DMS53 (cell line): ENCODE measurements around the gene ABCC5.
"Not testable (repeated sequence)": the region's sequence is repeated elsewhere in the genome, so short reads cannot be mapped to it uniquely, and the experiment has no call there.

Source experiments
- DNase-seq: peaks from one replicate; lab custom pipeline; 2025; lab: John Stamatoyannopoulos, UW

The ABCC5 gene

DNA sequence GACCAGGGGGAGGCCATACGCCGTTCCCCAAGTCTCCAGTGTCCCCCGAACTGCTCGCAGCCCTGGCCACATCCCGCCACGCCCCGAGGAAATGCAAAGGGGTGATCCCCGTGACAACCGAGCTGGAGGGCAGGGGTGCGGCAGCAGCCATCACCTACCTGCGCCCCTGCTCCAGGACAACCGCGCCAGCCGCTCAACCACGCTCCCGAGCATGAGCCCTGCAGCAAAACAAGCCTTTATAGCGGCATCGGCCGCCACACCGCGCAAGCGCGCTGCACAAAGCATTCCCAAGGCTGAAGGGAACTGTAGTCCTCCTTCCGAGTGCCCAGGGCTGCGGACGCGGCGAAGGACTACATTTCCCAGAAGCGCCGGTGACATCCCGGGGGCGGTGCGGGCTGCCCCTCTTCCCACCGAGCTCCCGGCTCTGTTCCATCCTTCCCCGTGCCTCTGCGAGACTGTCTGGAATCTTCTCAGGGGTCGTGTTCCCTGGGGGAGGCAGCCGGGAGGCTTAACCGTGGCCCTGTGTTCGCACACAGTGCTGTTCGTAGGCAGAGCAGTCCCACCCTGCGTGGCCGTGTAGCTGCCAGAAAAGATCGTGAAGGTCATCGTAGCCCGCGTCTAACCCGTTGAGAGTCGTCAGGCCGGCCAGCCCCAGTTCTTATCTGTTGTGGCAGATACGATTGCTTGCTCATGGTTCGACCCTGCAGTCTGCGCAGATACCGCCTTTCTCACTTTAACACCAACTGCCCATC lies at the start of gene ABCC5:
ABCC5 (minus strand) TSS at position 213 of the 752 bp plus-strand sequence. CDS start 3,492 bp downstream, outside the sequence.
- DNase-seq: peak; percentile 93

DNA sequence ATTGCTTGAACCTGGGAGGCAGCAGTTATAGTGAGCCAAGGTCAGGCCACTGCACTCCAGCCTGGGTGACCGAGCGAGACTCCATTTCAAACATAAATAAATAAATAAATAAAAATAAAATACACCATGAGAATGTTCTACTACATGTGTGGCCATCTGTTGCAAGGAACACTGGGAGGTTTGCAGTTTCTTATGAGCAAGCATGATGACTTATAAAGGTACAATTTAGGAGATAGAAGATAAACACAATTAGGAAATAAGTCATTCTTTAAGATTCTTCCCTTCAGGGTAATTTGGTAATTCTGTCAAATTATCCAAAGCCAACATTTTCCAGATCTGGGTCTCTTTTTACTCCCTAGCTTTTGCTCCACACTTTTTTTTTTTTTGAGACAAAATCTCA lies 48.5 kb upstream of the ABCC5 start:
- no peak for DNase-seq

DNA sequence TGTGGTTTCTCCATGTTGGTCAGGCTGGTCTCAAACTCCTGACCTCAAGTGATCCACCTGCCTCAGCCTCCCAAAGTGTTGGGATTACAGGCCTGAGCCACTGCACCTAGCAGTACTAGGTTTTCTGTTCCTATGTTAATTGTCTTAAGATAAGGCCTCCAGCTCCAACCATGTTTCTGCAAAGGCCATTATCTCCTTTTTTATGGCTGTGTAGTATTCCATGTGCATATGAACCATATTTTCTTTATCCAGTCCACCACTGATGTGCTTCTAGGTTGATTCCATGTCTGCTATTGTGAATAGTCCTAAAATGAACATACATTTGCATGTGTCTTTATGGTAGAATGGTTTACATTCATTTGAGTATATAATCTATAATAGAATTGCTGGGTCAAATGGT lies 45.0 kb upstream of the ABCC5 start:
- no peak for DNase-seq

DNA sequence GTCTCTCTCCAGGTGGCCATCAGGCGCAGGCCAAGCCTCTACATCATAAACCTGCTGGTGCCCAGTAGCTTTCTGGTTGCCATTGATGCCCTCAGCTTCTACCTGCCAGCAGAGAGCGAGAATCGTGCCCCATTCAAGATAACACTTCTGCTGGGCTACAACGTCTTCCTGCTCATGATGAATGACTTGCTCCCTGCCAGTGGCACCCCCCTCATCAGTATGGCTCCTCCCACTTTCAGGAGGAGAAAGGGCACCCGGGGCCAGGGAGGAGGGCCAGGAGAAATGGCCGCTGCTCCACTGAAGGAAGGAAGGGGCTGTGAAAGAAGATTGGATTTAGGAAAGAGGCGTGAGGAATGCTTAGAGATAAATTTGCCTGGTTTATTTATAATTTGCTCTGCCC lies 41.7 kb upstream of the ABCC5 start:
- DNase-seq: no peak

DNA sequence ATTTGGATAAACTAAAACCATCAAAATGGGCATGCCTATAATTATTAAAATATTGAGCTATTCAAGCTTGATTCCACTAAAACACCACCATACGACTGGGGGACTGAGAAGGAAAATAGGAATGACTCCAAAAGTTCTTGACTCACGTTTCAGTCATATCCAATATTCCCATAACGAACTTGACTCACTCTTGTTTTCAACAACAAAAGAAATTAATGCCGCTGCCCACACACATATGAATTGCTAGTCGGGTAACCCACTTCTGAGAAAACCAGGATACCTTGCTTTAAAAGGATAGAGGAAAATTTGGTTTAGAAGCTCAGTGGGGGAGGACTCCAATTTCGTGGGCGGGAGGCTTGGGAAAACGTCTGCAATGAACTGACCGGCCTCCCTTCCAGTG lies 40.3 kb upstream of the ABCC5 start:
- no peak for DNase-seq

DNA sequence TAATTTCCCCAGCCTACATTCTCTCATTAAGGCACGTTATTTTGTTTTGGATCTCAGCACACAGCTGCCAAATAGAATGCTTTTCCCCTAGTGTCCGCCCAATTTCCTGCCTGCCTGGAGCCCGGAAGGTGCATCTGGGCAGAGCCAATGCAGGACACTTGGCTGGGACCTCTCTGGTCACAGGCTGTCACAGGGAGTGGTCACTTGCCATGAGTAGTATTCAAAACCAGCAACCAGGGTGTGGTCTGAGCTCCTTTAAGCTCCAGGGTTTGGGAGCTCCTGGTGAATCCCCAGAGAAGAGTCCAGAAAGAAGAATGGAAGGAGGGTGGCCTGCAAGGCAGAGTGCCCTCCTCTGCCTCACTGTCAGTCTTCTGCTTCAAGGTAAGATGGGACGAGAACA lies 35.1 kb upstream of the ABCC5 start, which contains the start of gene HTR3C:
HTR3C (plus strand) TSS at position 281 of the 400 bp plus-strand sequence; CDS start at position 315, 34 bp downstream.
- no peak for DNase-seq

DNA sequence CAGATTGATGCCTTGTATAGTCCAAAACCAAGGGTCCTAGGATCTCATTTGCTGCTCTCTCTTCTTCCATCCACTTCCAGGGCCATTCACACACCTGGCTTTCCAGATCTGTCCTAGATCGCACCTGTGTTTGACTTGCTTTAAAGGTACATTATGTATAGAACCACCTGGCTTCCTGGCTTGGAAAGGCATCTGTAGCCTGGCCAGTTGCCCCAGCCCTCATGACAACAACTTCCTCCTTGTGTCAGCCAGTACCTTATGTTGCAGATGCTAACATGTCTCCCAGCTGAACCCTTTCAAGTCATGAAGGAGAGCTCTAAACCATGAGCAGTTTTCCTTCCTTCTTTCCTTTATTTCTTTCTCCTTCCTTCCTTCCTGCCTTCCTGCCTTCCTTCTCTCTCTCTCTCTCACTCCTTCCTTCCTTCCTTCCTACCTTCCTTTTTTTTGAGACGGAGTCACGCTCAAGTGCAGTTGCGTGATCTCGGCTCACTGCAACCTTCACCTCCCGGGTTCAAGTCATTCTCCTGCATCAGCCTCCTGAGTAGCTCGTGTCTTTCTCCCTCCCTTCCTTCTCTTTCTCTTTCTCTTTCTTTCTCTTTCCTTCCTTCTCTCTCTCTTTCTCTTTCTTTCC lies 32.6 kb upstream of the ABCC5 start:
- peak; percentile 89 for DNase-seq

DNA sequence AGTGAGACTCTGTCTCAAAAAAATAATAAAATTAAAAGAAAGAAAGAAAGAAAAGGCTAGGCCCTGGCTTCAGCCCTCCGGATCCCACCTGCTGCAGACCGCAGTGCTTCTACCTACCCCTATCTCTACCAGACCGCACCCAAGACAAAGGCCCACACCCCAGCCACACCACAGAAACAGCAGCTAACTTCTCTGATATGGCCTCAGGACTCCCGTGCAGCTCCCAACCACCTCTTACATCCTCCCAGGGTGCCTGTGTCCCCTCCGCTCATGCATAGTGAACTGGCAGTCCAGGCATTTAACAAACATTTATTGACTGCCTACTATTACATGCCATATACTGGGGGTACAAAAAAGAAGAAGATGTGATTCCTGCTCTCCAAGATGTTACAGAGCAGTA lies 28.3 kb upstream of the ABCC5 start:
- DNase-seq: no peak

DNA sequence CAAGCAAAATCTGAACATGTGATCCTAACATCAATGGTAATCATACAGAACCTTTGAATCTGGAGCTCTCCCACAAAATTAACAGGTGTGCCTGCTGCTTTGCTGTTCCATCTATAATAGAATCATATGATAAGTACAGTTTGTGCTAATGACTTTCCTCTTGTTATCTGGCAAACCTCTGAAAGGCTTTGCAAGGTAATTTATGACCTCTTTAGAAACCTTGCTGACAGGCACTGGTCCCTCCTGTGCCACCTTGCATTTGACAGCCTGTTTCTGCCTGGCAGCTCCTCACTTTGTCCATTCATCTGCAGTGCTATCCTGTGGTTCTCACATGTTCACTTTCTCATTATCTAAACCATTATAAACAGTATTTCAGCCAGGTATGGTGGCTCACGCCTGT lies 24.9 kb upstream of the ABCC5 start:
- no peak for DNase-seq

DNA sequence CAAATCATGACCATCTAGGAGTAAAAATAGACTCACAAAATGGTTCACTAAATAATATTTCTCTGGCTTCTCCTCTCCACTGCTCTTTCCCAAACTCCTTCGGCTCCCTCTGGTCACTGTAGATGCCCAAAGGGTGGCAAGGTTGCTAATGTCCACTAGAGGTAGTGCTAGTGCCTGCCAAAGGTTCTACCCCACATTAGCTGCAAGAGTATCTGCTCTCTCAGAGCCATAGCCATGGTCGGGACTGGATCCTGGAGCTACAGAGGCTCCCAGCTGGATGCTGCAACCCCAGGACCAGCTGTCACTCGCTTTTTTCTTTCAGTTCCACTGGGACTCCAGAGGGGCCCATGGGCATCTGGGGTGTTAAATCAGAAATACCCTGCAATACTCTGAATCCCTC lies 22.3 kb upstream of the ABCC5 start:
- peak; percentile 74 for DNase-seq

DNA sequence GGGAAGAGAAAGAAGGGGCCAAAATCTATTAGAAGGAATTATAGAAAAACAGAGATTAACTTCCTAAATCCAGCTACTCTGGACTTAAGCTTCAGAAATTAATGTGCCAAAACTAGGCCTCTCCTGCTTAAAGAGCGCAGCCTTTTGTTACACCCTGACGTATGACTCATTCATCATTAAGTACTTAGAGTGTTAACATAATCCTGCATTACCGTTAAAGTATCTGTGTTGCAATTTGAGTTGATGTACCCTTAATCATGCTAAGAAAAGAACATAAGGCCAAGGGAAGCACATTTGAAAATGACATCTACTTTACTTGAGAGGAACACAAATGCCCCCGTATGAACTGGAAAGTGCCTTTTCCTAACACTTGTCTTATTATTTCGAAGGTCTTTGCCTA lies 21.7 kb upstream of the ABCC5 start:
- peak; percentile 62 for DNase-seq

DNA sequence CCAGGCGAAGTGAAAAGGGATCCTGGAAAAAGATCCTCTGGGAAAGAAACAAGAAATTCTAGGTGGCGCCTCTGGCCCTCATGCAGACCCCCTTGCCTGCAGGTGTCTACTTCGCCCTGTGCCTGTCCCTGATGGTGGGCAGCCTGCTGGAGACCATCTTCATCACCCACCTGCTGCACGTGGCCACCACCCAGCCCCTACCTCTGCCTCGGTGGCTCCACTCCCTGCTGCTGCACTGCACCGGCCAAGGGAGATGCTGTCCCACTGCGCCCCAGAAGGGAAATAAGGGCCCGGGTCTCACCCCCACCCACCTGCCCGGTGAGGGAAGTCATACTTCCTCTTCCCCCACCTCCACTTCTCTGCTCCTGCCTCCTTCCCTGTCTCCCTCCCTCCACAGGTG lies 20.6 kb upstream of the ABCC5 start:
- not testable (repeated sequence) for DNase-seq

DNA sequence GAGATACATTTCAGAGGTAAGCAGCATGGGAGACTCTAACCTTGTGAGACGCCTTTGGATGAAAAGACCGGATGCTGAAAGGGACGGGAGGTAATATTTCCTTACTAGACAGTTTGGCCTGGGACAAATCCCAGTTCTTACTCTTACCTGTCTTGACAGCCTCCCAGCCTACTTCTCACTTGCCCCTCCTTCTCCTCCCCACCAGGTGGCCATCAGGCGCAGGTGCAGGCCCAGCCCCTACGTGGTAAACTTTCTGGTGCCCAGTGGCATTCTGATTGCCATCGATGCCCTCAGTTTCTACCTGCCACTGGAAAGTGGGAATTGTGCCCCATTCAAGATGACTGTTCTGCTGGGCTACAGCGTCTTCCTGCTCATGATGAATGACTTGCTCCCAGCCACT lies 20.1 kb upstream of the ABCC5 start:
- DNase-seq: peak; percentile 24

DNA sequence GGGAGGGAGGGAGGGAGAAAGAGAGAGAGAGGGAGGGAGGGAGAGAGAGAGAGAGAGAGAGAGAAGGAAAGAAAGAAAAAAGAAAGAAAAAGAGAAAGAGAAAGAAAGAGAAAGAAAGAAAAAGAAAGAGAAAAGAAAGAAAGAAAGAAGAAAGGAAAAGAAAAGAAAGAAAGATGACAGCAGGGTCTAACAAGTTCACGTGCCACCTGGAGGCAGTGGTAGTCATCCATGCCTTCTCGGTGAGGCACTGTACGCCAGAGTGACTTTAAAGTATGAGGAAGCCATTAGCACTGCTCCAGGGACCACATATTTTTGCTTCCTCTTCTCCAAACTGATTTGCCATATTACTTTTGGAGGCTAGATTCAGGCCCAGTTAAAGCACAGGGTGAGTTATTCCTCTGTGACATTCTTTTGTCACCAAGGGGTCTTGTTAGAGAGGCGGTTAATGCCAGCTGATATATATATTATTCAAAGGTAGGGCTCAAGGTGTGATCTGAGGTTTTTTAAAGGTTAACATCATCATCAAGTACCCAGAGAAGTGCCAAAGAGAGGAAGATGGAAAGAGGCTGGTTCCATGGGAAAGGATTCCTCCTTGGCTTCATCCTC lies 13.6 kb upstream of the ABCC5 start, which contains the start of gene HTR3D:
HTR3D (plus strand) TSS at position 556 of the 606 bp plus-strand sequence; CDS start at position 556, 0 bp downstream.
- DNase-seq: peak; percentile 18

DNA sequence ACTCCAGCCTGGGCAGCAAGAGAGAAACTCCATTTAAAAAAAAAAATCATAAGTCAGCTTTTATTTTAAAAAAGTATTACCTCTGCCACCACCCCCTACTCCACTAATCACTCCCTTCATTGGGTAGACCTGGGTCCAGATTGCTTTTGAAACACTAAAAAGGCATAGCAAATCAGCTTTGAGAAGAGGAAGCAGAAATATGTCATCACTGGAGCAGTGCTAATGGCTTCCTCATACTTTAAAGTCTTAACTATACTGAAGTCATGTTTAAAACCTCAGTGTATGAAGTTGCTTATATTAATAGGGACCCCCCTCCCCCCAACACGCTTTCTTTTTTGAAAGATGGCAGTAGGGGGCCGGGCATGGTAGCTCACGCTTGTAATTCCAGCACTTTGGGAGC lies 12.9 kb upstream of the ABCC5 start:
- DNase-seq: no peak

DNA sequence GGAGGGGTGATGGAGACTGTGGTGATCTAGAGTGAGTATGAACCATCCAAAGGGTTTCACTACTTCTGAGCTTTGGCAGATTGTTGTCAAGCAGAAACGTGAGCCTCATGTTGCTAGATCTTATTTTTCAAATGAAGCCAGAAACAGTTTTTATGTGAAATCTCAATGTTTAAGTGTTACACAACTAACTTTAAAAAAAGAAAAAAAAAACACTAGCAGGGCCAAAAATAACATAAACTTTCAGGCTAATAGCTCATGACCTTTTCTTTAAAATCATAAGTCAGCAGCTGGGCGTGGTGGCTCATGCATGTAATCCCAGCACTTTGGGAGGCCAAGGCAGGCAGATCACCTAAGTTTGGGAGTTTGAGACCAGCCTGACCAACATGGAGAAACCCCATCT lies 11.8 kb upstream of the ABCC5 start:
- DNase-seq: no peak

DNA sequence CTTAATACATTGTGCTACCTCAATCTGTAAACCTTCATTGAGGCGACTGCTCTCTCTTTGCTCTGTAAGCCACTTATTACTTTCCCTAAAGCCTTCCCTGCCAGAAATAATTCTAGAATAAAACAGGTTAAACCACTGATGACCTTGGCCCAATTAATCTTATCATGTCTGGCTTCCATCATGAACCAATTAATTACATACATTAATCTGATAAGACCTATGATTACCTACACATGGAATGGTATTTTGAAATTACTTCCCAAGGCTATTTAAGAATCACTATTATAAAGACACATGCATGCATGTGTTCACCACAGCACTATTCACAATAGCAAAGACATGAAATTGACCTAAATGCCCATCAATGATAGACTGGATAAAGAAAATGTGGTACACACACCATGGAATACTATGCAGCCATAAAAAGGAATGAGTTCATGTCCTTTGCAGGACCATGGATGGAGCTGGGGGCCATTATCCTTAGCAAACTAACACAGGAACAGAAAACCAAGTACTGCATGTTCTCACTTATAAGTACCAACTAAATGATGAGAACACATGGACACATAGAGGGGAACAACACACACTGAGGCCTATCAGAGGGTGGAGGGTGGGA lies 10.7 kb upstream of the ABCC5 start:
- DNase-seq: not testable (repeated sequence)

DNA sequence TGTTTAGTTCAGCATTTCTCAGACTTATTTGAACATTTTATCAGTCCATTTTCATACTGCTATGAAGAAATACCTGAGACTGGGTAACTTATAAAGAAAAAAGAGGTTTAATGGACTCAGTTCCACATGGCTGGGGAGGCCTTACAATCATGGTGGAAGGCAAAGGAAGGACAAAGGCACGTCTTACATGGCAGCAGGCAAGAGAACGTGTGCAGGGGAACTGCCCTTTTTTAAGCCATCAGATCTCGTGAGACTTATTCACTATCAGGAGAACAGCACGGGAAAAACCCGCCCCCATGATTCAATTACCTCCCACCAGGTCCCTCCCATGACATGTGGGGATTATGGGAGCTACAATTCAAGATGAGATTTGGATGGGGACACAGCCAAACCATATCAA lies 7.6 kb upstream of the ABCC5 start:
- not testable (repeated sequence) for DNase-seq

DNA sequence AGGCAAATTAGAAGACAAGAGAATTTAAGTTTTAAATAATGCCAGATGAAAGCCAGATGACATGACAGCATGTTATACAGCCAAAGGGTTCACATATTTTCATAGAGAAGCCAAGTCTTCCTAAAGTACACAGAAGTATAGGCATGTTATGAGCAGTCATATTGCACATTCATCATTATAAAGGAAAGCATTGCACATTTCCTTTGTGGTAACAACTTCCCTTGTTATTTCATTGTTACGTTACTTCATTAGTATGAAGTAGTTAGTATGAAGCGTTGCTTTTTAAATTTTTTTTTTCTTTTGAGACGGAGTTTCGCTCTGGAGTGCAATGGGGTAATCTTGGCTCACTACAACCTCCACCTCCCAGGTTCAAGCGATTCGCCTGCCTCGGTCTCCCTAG lies 4.6 kb upstream of the ABCC5 start:
- no peak for DNase-seq

DNA sequence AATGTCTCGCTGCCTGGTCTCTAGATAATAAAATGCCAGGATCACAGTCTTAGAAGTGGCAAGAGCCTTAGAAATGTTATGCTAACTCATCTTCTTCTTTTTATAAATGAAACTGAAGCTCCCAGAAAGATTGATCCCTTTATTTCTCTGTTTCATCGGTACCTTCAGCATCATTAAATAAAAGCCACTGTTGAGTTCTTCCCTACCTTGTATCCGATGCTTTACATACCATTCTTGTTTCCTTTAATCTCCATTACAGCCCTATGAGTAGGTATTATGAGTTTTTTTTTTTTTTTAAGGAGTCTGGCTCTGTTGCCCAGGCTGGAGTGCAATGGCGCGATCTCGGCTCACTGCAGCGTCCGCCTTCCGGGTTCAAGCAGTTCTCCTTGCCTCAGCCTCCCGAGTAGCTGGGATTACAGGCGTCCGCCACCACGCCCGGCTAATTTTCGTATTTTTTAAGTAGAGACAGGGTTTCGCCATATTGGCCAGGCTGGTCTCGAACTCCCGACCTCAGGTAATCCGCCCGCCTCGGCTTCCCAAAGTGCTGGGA lies 815 bp upstream of the ABCC5 start:
- no peak for DNase-seq

DNA sequence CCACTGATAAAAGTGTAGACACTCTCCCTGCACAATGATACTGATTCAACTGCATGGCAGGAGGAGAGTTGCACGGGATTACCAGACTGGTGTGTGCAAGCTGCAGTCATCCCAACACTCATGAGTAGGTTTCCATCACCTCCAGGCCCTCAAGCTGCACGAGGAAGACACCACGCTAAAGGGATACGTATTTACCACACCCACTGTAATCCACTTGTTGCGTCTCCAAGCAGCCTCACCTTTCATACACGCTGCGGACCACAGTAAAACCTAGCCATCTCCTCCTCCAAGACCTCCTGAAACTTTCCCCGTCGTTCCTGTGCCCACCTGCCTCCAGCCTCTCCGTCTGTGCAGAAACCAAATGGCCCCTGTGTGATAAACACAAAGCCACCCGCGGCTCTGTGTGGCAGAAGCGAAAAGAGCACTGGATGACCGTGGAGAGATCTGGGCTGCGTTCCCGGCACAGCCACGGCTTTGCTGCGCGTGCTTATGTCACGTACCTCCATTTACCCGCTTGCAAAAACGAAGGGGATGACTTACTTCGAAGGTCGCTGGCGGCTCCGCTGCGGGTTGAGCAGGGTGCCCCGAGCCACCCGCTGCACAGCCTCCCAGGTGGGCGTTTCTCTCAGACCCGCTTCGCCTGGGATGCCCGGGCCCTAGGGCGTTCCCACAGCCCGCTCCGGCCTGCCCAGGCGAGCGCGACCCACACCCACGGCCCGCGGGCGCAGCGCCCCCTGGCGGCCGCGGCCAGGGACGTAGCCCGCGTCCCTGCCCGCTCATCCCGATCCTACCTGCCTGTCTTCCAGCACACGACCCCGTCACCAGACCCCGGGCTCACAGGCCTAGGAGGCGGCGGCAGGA lies 643 bp downstream of the ABCC5 start:
- DNase-seq: peak; percentile 75
